HL-60 (cell line): ENCODE measurements around the gene AIF1.

Experiments used
- DNase-seq, 2 experiments: peaks; one replicate each; pipeline ENCODE4 v3.0.0-alpha.2; 2010 to 2020; ENCODE audit warnings: low read depth in 1 of 2, low spot score in 1 of 2
- H3K27ac ChIP-seq: fragments of 250-450 bp; sonication (Bioruptor Pico); replicated peaks from 2 replicates; pipeline ENCODE4 v1.5.1; 2020; ENCODE audit warnings: mild to moderate bottlenecking, moderate library complexity
- H3K27me3 ChIP-seq: fragments of 250-450 bp; sonication (Bioruptor Pico); 2 replicates; pipeline ENCODE4 v1.5.1; 2021; ENCODE audit warnings: mild to moderate bottlenecking, moderate library complexity; ENCODE audit not compliant: insufficient read depth, poor library complexity, severe bottlenecking
- H3K4me3 ChIP-seq: replicated peaks from 2 replicates; pipeline ENCODE4 v1.5.1; 2011; ENCODE audit warnings: mild to moderate bottlenecking, control low read depth, low read length; ENCODE audit not compliant: insufficient read depth
- GABPA ChIP-seq: IDR thresholded peaks from 2 replicates; pipeline ENCODE4 v1.6.1; 2012; ENCODE audit warnings: low read depth
- POLR2AphosphoS5 ChIP-seq: IDR thresholded peaks from 2 replicates; pipeline ENCODE4 v1.6.1; 2012; ENCODE audit warnings: low read depth
- SPI1 ChIP-seq: IDR thresholded peaks from 2 replicates; pipeline ENCODE4 v1.6.1; 2012; ENCODE audit warnings: low read depth, mild to moderate bottlenecking, borderline replicate concordance
- TF ChIP-seq, protein P1 (sequence below): IDR thresholded peaks from 2 replicates; pipeline ENCODE4 v1.6.1; 2012; ENCODE audit warnings: low read depth; ENCODE audit not compliant: insufficient replicate concordance
- TF ChIP-seq, protein P2 (sequence below): IDR thresholded peaks from one replicate; pipeline ENCODE4 v1.5.1; 2011; ENCODE audit warnings: low read length, control low read depth, inconsistent platforms; ENCODE audit not compliant: insufficient read depth

Gene AIF1

DNA sequence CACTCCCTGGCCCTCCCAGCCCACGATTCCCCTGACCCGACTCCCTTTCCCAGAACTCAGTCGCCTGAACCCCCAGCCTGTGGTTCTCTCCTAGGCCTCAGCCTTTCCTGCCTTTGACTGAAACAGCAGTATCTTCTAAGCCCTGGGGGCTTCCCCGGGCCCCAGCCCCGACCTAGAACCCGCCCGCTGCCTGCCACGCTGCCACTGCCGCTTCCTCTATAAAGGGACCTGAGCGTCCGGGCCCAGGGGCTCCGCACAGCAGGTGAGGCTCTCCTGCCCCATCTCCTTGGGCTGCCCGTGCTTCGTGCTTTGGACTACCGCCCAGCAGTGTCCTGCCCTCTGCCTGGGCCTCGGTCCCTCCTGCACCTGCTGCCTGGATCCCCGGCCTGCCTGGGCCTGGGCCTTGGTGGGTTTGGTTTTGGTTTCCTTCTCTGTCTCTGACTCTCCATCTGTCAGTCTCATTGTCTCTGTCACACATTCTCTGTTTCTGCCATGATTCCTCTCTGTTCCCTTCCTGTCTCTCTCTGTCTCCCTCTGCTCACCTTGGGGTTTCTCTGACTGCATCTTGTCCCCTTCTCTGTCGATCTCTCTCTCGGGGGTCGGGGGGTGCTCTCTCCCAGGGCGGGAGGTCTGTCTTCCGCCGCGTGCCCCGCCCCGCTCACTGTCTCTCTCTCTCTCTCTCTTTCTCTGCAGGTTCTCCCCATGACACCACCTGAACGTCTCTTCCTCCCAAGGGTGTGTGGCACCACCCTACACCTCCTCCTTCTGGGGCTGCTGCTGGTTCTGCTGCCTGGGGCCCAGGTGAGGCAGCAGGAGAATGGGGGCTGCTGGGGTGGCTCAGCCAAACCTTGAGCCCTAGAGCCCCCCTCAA, 42.8 kb upstream of the AIF1 start, which contains the start of gene LTA:
LTA (plus strand) TSS at position 249 of the 871 bp plus-strand sequence; CDS start at position 703, 454 bp downstream.
- Histone ChIP-seq H3K4me3 (no peak within 1 kb of the TSS), H3K27me3 (no peaks in the 10 kb centered on the region), H3K27ac (no peak within 1 kb of the TSS)
- TF ChIP-seq, protein P1, sequence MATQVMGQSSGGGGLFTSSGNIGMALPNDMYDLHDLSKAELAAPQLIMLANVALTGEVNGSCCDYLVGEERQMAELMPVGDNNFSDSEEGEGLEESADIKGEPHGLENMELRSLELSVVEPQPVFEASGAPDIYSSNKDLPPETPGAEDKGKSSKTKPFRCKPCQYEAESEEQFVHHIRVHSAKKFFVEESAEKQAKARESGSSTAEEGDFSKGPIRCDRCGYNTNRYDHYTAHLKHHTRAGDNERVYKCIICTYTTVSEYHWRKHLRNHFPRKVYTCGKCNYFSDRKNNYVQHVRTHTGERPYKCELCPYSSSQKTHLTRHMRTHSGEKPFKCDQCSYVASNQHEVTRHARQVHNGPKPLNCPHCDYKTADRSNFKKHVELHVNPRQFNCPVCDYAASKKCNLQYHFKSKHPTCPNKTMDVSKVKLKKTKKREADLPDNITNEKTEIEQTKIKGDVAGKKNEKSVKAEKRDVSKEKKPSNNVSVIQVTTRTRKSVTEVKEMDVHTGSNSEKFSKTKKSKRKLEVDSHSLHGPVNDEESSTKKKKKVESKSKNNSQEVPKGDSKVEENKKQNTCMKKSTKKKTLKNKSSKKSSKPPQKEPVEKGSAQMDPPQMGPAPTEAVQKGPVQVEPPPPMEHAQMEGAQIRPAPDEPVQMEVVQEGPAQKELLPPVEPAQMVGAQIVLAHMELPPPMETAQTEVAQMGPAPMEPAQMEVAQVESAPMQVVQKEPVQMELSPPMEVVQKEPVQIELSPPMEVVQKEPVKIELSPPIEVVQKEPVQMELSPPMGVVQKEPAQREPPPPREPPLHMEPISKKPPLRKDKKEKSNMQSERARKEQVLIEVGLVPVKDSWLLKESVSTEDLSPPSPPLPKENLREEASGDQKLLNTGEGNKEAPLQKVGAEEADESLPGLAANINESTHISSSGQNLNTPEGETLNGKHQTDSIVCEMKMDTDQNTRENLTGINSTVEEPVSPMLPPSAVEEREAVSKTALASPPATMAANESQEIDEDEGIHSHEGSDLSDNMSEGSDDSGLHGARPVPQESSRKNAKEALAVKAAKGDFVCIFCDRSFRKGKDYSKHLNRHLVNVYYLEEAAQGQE = no peak
- TF ChIP-seq, protein P2, sequence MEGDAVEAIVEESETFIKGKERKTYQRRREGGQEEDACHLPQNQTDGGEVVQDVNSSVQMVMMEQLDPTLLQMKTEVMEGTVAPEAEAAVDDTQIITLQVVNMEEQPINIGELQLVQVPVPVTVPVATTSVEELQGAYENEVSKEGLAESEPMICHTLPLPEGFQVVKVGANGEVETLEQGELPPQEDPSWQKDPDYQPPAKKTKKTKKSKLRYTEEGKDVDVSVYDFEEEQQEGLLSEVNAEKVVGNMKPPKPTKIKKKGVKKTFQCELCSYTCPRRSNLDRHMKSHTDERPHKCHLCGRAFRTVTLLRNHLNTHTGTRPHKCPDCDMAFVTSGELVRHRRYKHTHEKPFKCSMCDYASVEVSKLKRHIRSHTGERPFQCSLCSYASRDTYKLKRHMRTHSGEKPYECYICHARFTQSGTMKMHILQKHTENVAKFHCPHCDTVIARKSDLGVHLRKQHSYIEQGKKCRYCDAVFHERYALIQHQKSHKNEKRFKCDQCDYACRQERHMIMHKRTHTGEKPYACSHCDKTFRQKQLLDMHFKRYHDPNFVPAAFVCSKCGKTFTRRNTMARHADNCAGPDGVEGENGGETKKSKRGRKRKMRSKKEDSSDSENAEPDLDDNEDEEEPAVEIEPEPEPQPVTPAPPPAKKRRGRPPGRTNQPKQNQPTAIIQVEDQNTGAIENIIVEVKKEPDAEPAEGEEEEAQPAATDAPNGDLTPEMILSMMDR = no peak
- TF ChIP-seq SPI1 = no peak
- no peak for TF ChIP-seq GABPA
- no peak for TF ChIP-seq POLR2AphosphoS5
- no peak for DNase-seq

DNA sequence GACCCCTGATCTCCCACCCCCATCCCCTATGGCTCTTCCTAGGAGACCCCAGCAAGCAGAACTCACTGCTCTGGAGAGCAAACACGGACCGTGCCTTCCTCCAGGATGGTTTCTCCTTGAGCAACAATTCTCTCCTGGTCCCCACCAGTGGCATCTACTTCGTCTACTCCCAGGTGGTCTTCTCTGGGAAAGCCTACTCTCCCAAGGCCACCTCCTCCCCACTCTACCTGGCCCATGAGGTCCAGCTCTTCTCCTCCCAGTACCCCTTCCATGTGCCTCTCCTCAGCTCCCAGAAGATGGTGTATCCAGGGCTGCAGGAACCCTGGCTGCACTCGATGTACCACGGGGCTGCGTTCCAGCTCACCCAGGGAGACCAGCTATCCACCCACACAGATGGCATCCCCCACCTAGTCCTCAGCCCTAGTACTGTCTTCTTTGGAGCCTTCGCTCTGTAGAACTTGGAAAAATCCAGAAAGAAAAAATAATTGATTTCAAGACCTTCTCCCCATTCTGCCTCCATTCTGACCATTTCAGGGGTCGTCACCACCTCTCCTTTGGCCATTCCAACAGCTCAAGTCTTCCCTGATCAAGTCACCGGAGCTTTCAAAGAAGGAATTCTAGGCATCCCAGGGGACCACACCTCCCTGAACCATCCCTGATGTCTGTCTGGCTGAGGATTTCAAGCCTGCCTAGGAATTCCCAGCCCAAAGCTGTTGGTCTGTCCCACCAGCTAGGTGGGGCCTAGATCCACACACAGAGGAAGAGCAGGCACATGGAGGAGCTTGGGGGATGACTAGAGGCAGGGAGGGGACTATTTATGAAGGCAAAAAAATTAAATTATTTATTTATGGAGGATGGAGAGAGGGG, 41.6 kb upstream of the AIF1 start:
- H3K4me3 ChIP-seq = no peak overlapping the region
- H3K27ac ChIP-seq = no peak overlapping the region
- no peak for DNase-seq
- no peaks in the 10 kb centered on the region for H3K27me3 ChIP-seq
- TF ChIP-seq, protein P2 = no peak
- TF ChIP-seq GABPA (no peak), SPI1 (no peak)
- TF ChIP-seq, protein P1 = no peak

DNA sequence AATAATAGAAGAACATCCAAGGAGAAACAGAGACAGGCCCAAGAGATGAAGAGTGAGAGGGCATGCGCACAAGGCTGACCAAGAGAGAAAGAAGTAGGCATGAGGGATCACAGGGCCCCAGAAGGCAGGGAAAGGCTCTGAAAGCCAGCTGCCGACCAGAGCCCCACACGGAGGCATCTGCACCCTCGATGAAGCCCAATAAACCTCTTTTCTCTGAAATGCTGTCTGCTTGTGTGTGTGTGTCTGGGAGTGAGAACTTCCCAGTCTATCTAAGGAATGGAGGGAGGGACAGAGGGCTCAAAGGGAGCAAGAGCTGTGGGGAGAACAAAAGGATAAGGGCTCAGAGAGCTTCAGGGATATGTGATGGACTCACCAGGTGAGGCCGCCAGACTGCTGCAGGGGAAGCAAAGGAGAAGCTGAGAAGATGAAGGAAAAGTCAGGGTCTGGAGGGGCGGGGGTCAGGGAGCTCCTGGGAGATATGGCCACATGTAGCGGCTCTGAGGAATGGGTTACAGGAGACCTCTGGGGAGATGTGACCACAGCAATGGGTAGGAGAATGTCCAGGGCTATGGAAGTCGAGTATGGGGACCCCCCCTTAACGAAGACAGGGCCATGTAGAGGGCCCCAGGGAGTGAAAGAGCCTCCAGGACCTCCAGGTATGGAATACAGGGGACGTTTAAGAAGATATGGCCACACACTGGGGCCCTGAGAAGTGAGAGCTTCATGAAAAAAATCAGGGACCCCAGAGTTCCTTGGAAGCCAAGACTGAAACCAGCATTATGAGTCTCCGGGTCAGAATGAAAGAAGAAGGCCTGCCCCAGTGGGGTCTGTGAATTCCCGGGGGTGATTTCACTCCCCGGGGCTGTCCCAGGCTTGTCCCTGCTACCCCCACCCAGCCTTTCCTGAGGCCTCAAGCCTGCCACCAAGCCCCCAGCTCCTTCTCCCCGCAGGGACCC, 40.6 kb upstream of the AIF1 start:
- no peak for DNase-seq

More for the DNA sequence above, 40.6 kb upstream of the AIF1 start:
- Histone ChIP-seq H3K27me3 (no peaks in the 10 kb centered on the region), H3K4me3 (no peak overlapping the region), H3K27ac (peak overlapping the region; percentile 66)
- no peak for TF ChIP-seq SPI1
- no peak for TF ChIP-seq POLR2AphosphoS5
